AG04450 (cell line): ENCODE data around the gene TAS2R46. TPM values are rescaled to one million over a fixed set of nuclear protein-coding genes. Genes with fewer than 3 reads are reported as not detected.
"Not testable (repeated sequence)": the region's sequence is repeated elsewhere in the genome, so short reads cannot be mapped to it uniquely, and the experiment has no call there.

Experiments used
- CTCF ChIA-PET: fragments of 300-600, 350-600 bp; formaldehyde crosslinking; extraction: SDS; loops from one replicate; lab custom pipeline; 2022; ENCODE audit warnings: antibody characterized with exemption, inconsistent platforms; lab: Charles Lee
- POLR2A ChIA-PET: fragments of 350-600 bp; formaldehyde crosslinking; extraction: SDS; loops from one replicate; lab custom pipeline; 2021; ENCODE audit warnings: antibody characterized with exemption, inconsistent platforms; lab: Yijun Ruan, JAX
- DNase-seq: peaks from one replicate; pipeline ENCODE4 v3.0.0-alpha.2; 2011; ENCODE audit warnings: low read depth, low spot score
- H3K27ac ChIP-seq: one replicate; pipeline ENCODE4 v1.5.1; 2012; ENCODE audit warnings: low read depth, low read length, control low read depth
- H3K27me3 ChIP-seq: one replicate; pipeline ENCODE4 v1.6.0; 2012; ENCODE audit warnings: low read length; ENCODE audit not compliant: control insufficient read depth, insufficient read depth
- H3K4me3 ChIP-seq: 2 replicates; pipeline ENCODE4 v1.5.1; 2011; ENCODE audit warnings: mild to moderate bottlenecking, low read depth, low read length, control low read depth
- H3K9me3 ChIP-seq: 2 replicates; pipeline ENCODE4 v1.5.1; 2012; ENCODE audit warnings: low read length; ENCODE audit not compliant: control insufficient read depth, insufficient read depth
- CTCF ChIP-seq: IDR thresholded peaks from 2 replicates; pipeline ENCODE4 v1.5.1; 2011; ENCODE audit warnings: low read depth, low read length, control low read depth, inconsistent platforms
- polyA plus RNA-seq: library from polyadenylated mRNA; depleted of rRNA; stranded (reverse); fragments of >200 nt; gene quantifications from 2 replicates; pipeline ENCODE4 v1.2.3, GENCODE V29; 2011

The TAS2R46 gene
- polyA plus RNA-seq, 1 experiment, result not detected

DNA sequence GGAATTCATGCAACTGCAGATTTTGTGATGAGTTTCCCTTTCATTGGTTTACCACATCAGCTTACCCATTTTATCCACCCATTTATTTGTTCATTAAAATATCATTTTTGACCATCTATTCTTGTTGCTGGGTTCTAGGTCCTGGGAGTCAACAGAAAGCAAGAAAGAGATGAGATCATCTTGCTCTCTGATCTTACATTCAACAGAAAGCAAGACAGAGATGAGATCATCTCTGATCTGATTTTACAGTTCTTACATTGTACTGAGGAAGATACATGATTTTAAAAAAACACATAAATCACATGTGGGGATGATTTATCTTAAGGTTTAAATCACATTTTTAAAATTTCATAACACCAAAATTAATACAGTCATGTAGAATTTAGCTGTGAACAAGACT, 2.3 kb downstream of the TAS2R46 start:
- Histone ChIP-seq H3K4me3 (no peak overlapping the region), H3K27ac (no peak overlapping the region), H3K9me3 (no peaks in the 10 kb centered on the region), H3K27me3 (no peaks in the 10 kb centered on the region)
- CTCF ChIA-PET, result no interaction called here
- POLR2A ChIA-PET, result no interaction called here
- no peak for DNase-seq
- no peak for TF ChIP-seq CTCF

DNA sequence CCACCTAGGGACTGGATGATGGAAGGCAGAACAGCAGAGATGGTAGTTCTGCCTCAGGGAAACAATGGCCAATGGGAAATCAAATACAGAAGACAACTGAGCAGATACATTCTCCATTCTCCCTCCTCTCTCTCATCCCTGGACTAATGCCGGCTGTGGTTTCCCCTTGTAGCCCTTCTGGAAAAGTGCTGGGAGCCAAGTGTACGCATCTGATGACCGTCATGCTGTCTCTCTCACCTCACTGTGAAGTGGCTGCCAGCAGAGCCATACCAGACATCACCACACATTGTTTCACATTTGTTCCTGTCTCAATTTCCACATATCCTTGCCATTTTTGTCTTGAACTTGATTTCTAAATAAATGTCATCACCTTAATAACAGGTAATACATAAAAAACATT, 3.1 kb downstream of the TAS2R46 start:
- DNase-seq, result no peak
- POLR2A ChIA-PET, result no interaction called here
- CTCF ChIA-PET, result no interaction called here
- Histone ChIP-seq H3K27me3 (no peaks in the 10 kb centered on the region), H3K9me3 (no peaks in the 10 kb centered on the region), H3K27ac (no peak overlapping the region), H3K4me3 (no peak overlapping the region)
- TF ChIP-seq CTCF, result no peak

DNA sequence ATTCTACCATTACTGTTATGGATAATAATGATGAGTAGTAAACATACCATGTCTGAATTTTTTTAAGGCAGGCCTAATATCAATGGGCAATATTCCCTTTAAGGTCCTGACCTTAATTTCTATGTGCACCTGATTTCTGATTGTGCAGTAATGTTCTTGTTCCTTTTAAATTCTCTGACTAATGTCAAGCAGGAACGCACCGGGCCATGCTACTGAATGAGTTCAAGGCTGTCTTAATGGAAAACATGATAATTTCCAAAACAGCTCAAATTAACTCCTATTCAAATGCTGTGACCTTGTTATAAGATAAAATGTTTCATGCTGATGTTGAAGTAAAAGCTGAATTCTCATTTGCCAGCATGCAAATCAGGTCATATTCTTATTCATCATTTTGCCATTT, 6.8 kb downstream of the TAS2R46 start:
- H3K9me3 ChIP-seq, result no peaks in the 10 kb centered on the region
- H3K27ac ChIP-seq, result no peak overlapping the region
- no peak for TF ChIP-seq CTCF
- H3K27me3 ChIP-seq, result no peaks in the 10 kb centered on the region
- POLR2A ChIA-PET, result no interaction called here
- CTCF ChIA-PET, result interaction anchor here (1.1 kb wide), 1 partner anchor 145 kb away, joined by 3 read pairs; no protein-coding TSS in a partner anchor
- DNase-seq, result no peak
- no peak overlapping the region for H3K4me3 ChIP-seq

DNA sequence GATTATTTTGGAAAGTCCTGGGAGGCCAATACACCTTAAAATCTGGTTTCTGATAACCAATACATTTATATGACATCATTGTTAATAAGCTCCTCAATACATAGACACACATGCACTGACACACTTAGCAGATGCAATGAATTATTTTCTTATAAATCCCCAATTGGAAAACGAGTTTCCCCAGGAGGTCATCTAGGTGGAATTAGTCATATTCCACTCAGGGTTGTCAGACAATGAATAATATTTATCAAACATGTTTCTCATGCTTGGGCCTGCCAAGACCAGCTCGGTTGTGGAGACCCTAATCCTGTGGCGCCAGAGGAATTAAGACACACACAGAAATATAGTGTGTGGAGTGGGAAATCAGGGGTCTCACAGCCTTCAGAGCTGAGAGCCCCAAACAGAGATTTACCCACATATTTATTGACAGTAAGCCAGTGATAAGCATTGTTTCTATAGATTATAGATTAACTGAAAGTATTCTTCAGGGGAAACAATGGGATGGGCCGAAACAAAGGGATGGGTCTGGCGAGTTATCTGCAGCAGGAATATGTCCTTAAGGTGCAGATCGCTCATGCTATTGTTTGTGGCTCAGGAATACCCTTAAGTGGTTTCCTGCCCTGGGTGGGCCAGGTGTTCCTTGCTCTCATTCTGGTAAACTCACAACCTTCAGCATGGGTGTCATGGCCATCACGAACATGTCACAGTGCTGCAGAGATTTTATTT, 12.1 kb downstream of the TAS2R46 start:
- DNase-seq, H3K4me3 ChIP-seq, H3K27me3 ChIP-seq, H3K9me3 ChIP-seq, CTCF ChIA-PET, POLR2A ChIA-PET, H3K27ac ChIP-seq: not testable (repeated sequence)

- POLR2A ChIA-PET, H3K27me3 ChIP-seq, DNase-seq, CTCF ChIA-PET, H3K9me3 ChIP-seq, H3K27ac ChIP-seq, H3K4me3 ChIP-seq: not testable (repeated sequence)
These were observed 20.7 kb downstream of the TAS2R46 start for GRCh38 chr12:11041366-11041765.

DNA sequence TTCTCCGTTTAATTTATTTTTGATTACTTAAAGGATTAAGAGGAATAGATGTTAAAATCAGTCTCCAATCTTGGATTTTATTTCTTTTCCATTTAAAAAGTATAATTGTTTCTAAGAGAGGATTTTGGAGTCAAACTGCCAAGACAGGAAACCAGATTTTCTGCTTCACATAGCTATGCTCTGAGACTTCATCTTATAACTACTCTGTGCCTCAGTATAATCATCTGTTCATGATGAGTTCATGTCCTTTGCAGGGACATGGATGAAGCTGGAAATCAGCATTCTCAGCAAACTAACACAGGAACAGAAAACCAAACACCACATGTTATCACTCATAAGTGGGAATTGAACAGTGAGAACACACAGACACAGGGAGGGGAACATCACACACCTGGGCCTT, 21.9 kb downstream of the TAS2R46 start:
- Histone ChIP-seq H3K27ac (no peak overlapping the region), H3K4me3 (no peak overlapping the region), H3K9me3 (no peaks in the 10 kb centered on the region), H3K27me3 (no peaks in the 10 kb centered on the region)
- no peak for DNase-seq
- POLR2A ChIA-PET, result interaction anchor here (1.1 kb wide), 1 partner anchor 136 kb away, joined by 3 read pairs; no protein-coding TSS in a partner anchor
- TF ChIP-seq CTCF, result no peak
- CTCF ChIA-PET, result interaction anchor here (0.8 kb wide), 1 partner anchor 131 kb away, joined by 3 read pairs; no protein-coding TSS in a partner anchor
